HEK293 (cell line): ENCODE measurements around the gene EXD2.

ENCODE experiments used
- ATF2 ChIP-seq: fragments of 450-650 bp; formaldehyde crosslinking; IDR thresholded peaks from 2 replicates; pipeline ENCODE4 v1.5.1; 2016; ENCODE audit warnings: missing biosample characterization, missing genetic modification characterization, low read depth
- ELK4 ChIP-seq: IDR thresholded peaks from 2 replicates; pipeline ENCODE4 v1.6.1; 2011; ENCODE audit warnings: mild to moderate bottlenecking, low read depth, low read length, borderline replicate concordance
- IKZF3 ChIP-seq: fragments of 450-650 bp; IDR thresholded peaks from 2 replicates; pipeline ENCODE4 v1.5.0; 2018; ENCODE audit warnings: missing biosample characterization, mild to moderate bottlenecking, missing genetic modification characterization, moderate library complexity
- KLF8 ChIP-seq: fragments of 450-650 bp; formaldehyde crosslinking; IDR thresholded peaks from 2 replicates; pipeline ENCODE4 v1.5.1; 2016; ENCODE audit warnings: missing biosample characterization, missing genetic modification characterization
- MEIS1 ChIP-seq: sonication (generic); formaldehyde crosslinking; IDR thresholded peaks from 2 replicates; pipeline ENCODE4 v1.8.1; 2022; ENCODE audit warnings: missing genetic modification reagents, mild to moderate bottlenecking, borderline replicate concordance
- ZBTB10 ChIP-seq: fragments of 450-650 bp; formaldehyde crosslinking; IDR thresholded peaks from 2 replicates; pipeline ENCODE4 v1.5.1; 2016; ENCODE audit warnings: missing biosample characterization, missing genetic modification characterization
- ZNF157 ChIP-seq: fragments of 450-650 bp; formaldehyde crosslinking; IDR thresholded peaks from 2 replicates; pipeline ENCODE4 v1.5.1; 2016; ENCODE audit warnings: missing biosample characterization, missing genetic modification characterization
- ZNF350 ChIP-seq: fragments of 450-650 bp; formaldehyde crosslinking; IDR thresholded peaks from 2 replicates; pipeline ENCODE4 v1.5.0; 2017; ENCODE audit warnings: missing biosample characterization, mild to moderate bottlenecking, missing genetic modification characterization
- ZNF423 ChIP-seq: fragments of 450-650 bp; formaldehyde crosslinking; IDR thresholded peaks from 2 replicates; pipeline ENCODE4 v1.5.1; 2016; ENCODE audit warnings: missing biosample characterization, missing genetic modification characterization
- ZNF561 ChIP-seq: fragments of 450-650 bp; IDR thresholded peaks from 2 replicates; pipeline ENCODE4 v1.5.1; 2018; ENCODE audit warnings: missing biosample characterization, missing genetic modification characterization, borderline replicate concordance
- ZNF785 ChIP-seq: fragments of 450-650 bp; formaldehyde crosslinking; IDR thresholded peaks from 2 replicates; pipeline ENCODE4 v1.5.1; 2016; ENCODE audit warnings: missing biosample characterization, missing genetic modification characterization
- TF ChIP-seq, protein P1 (sequence below): fragments of 450-650 bp; formaldehyde crosslinking; IDR thresholded peaks from 2 replicates; pipeline ENCODE4 v1.5.1; 2016; ENCODE audit warnings: missing biosample characterization, missing genetic modification characterization
- TF ChIP-seq, protein P2 (sequence below): fragments of 450-650 bp; formaldehyde crosslinking; IDR thresholded peaks from 2 replicates; pipeline ENCODE4 v1.5.1; 2016; ENCODE audit warnings: missing biosample characterization, missing genetic modification characterization

- TF ChIP-seq ZNF157 (tag by site-specific recombination) (no peak), MEIS1 (no peak), ZNF785 (tag by site-specific recombination) (no peak), ZNF350 (tag by site-specific recombination) (no peak), ELK4 (no peak), ZNF561 (no peak), ZNF423 (tag by site-specific recombination) (no peak), KLF8 (tag by site-specific recombination) (no peak), ATF2 (no peak), ZBTB10 (tag by site-specific recombination) (no peak), IKZF3 (no peak)
- TF ChIP-seq, protein P1, sequence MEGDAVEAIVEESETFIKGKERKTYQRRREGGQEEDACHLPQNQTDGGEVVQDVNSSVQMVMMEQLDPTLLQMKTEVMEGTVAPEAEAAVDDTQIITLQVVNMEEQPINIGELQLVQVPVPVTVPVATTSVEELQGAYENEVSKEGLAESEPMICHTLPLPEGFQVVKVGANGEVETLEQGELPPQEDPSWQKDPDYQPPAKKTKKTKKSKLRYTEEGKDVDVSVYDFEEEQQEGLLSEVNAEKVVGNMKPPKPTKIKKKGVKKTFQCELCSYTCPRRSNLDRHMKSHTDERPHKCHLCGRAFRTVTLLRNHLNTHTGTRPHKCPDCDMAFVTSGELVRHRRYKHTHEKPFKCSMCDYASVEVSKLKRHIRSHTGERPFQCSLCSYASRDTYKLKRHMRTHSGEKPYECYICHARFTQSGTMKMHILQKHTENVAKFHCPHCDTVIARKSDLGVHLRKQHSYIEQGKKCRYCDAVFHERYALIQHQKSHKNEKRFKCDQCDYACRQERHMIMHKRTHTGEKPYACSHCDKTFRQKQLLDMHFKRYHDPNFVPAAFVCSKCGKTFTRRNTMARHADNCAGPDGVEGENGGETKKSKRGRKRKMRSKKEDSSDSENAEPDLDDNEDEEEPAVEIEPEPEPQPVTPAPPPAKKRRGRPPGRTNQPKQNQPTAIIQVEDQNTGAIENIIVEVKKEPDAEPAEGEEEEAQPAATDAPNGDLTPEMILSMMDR (tag by site-specific recombination): no peak
- TF ChIP-seq, protein P2, sequence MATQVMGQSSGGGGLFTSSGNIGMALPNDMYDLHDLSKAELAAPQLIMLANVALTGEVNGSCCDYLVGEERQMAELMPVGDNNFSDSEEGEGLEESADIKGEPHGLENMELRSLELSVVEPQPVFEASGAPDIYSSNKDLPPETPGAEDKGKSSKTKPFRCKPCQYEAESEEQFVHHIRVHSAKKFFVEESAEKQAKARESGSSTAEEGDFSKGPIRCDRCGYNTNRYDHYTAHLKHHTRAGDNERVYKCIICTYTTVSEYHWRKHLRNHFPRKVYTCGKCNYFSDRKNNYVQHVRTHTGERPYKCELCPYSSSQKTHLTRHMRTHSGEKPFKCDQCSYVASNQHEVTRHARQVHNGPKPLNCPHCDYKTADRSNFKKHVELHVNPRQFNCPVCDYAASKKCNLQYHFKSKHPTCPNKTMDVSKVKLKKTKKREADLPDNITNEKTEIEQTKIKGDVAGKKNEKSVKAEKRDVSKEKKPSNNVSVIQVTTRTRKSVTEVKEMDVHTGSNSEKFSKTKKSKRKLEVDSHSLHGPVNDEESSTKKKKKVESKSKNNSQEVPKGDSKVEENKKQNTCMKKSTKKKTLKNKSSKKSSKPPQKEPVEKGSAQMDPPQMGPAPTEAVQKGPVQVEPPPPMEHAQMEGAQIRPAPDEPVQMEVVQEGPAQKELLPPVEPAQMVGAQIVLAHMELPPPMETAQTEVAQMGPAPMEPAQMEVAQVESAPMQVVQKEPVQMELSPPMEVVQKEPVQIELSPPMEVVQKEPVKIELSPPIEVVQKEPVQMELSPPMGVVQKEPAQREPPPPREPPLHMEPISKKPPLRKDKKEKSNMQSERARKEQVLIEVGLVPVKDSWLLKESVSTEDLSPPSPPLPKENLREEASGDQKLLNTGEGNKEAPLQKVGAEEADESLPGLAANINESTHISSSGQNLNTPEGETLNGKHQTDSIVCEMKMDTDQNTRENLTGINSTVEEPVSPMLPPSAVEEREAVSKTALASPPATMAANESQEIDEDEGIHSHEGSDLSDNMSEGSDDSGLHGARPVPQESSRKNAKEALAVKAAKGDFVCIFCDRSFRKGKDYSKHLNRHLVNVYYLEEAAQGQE (tag by site-specific recombination): no peak
These were observed 75.5 kb downstream of the EXD2 start for GRCh38 chr14:69266572-69267345.
